OCI-LY3 (cell line): ENCODE results near the gene GALNT18.

ENCODE experiments used
- H2AFZ ChIP-seq: fragments of 200-600, 300-600 bp; shearing (Covaris generic); 2 replicates; pipeline ENCODE4 v1.6.0; 2014; ENCODE audit warnings: antibody characterized with exemption, low read depth, low read length
- H3K27ac ChIP-seq: fragments of 200-600, 300-600 bp; sonication (generic); 2 replicates; pipeline ENCODE4 v1.5.1; 2014; ENCODE audit warnings: mild to moderate bottlenecking, low read length, moderate library complexity, mixed read lengths
- H3K27me3 ChIP-seq: fragments of 200-600, 300-600 bp; sonication (generic); 2 replicates; pipeline ENCODE4 v1.6.1; 2014; ENCODE audit warnings: low read depth, low read length, mixed read lengths
- H3K36me3 ChIP-seq: fragments of 200-600, 300-600 bp; sonication (generic); replicated peaks from 2 replicates; pipeline ENCODE3; 2014; ENCODE audit warnings: low read depth, low read length, mixed read lengths
- H3K4me1 ChIP-seq: fragments of 300-600, 200-600 bp; sonication (generic); 2 replicates; pipeline ENCODE4 v1.6.1; 2014; ENCODE audit warnings: low read length, mixed read lengths
- H3K4me2 ChIP-seq: fragments of 200-600, 300-600 bp; sonication (generic); 2 replicates; pipeline ENCODE4 v1.6.1; 2014; ENCODE audit warnings: low read length, mixed read lengths
- H3K4me3 ChIP-seq: fragments of 300-600, 200-600 bp; sonication (generic); 2 replicates; pipeline ENCODE4 v1.5.1; 2014; ENCODE audit warnings: antibody characterized with exemption, mild to moderate bottlenecking, low read length, moderate library complexity
- H3K79me2 ChIP-seq: fragments of 300-600, 200-600 bp; shearing (Covaris generic); 2 replicates; pipeline ENCODE4 v1.6.1; 2014; ENCODE audit warnings: mild to moderate bottlenecking, low read length, mixed read lengths
- H3K9ac ChIP-seq: fragments of 300-600, 200-600 bp; shearing (Covaris generic); 2 replicates; pipeline ENCODE4 v1.6.0; 2014; ENCODE audit warnings: mild to moderate bottlenecking, low read length, moderate library complexity
- H3K9me3 ChIP-seq: fragments of 200-600, 300-600 bp; shearing (Covaris generic); 2 replicates; pipeline ENCODE4 v1.6.1; 2014; ENCODE audit warnings: low read length, mixed read lengths; ENCODE audit not compliant: insufficient read depth
- H4K20me1 ChIP-seq: fragments of 200-600, 300-600 bp; sonication (generic); 2 replicates; pipeline ENCODE4 v1.6.1; 2016; ENCODE audit warnings: low read length, mixed read lengths; ENCODE audit not compliant: insufficient read depth
- CTCF ChIP-seq: fragments of 200-600, 300-600 bp; sonication (generic); IDR thresholded peaks from 2 replicates; pipeline ENCODE4 v1.5.1; 2014; ENCODE audit warnings: antibody characterized with exemption, low read length, low read depth
- EZH2phosphoT487 ChIP-seq: fragments of 200-600 bp; shearing (Covaris generic); IDR thresholded peaks from 2 replicates; pipeline ENCODE4 v1.6.1; 2018; ENCODE audit warnings: antibody characterized with exemption, mixed run types, low read depth

GALNT18 gene

GRCh38 chr11:11476499-11476898, 145.3 kb downstream of the GALNT18 start:
- H3K27ac ChIP-seq = no peak overlapping the region
- no peaks in the 10 kb centered on the region for H4K20me1 ChIP-seq
- H3K36me3 ChIP-seq = no peaks in the 10 kb centered on the region
- H3K9me3 ChIP-seq = no peaks in the 10 kb centered on the region
- no peak overlapping the region for H2AFZ ChIP-seq
- H3K4me2 ChIP-seq = no peak overlapping the region
- H3K79me2 ChIP-seq = no peaks in the 10 kb centered on the region
- TF ChIP-seq EZH2phosphoT487 (no peak), CTCF (no peak)
- H3K9ac ChIP-seq = no peak overlapping the region
- peaks cover 7% of the 10 kb centered on the region; the same call in 1 of the 2 replicates for H3K4me1 ChIP-seq
- H3K4me3 ChIP-seq = no peak overlapping the region
- H3K27me3 ChIP-seq = peaks cover 27% of the 10 kb centered on the region

DNA sequence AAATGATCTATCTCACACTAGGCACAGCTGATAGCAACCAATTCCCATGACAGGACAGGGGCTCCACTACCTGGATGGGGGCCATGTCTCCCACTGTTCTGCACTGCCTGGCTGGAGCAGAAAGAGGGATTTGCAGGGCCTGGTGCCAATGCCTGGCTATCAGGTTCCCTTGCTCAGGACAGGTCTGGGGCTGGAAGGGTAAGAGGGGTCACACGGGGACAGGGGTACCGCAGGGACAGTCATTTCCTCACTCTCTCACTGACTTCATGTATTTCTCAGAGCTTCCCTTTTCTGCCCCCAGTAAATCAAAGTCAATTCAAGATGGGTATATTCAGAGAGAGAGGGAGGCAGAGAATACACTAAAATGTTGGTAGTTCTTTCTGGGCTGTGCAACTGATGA, 149.7 kb downstream of the GALNT18 start:
- no peaks in the 10 kb centered on the region for H4K20me1 ChIP-seq
- no peaks in the 10 kb centered on the region for H3K36me3 ChIP-seq
- H2AFZ ChIP-seq = no peak overlapping the region
- no peak overlapping the region for H3K9ac ChIP-seq
- no peak for TF ChIP-seq EZH2phosphoT487
- no peak for TF ChIP-seq CTCF
- peaks cover 7% of the 10 kb centered on the region; the same call in 1 of the 2 replicates for H3K4me1 ChIP-seq
- no peak overlapping the region for H3K27ac ChIP-seq
- H3K9me3 ChIP-seq = no peaks in the 10 kb centered on the region
- H3K4me2 ChIP-seq = 0 out of 2 replicates have a peak overlapping the region, but pooled peaks have one; percentile 9
- H3K4me3 ChIP-seq = no peak overlapping the region
- H3K79me2 ChIP-seq = no peaks in the 10 kb centered on the region
- peaks cover 20% of the 10 kb centered on the region for H3K27me3 ChIP-seq

DNA sequence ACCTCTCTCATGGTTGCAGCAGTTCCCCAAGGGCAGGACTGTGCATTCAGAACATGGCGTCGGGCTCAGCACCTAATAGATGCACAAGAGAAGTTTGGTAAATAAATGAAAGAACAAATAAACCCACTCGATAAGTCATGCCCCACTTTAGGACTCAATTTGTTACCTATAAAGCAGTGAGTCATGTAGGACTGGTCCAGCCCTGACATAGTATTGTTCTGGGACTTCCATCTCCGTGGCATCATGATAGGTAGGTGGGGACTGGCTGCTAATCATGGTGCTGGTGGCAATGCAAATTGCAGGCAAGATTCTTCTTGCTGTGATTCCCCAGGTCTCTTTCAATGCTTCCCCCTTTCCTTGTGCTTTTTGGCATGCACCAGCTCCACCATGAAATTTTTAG, 150.6 kb downstream of the GALNT18 start:
- H2AFZ ChIP-seq = no peak overlapping the region
- H3K4me2 ChIP-seq = no peak overlapping the region
- H3K4me3 ChIP-seq = no peak overlapping the region
- peaks cover 7% of the 10 kb centered on the region; the same call in 1 of the 2 replicates for H3K4me1 ChIP-seq
- no peaks in the 10 kb centered on the region for H3K79me2 ChIP-seq
- no peaks in the 10 kb centered on the region for H3K9me3 ChIP-seq
- H3K9ac ChIP-seq = no peak overlapping the region
- H3K27me3 ChIP-seq = peaks cover 20% of the 10 kb centered on the region
- H4K20me1 ChIP-seq = no peaks in the 10 kb centered on the region
- H3K36me3 ChIP-seq = no peaks in the 10 kb centered on the region
- H3K27ac ChIP-seq = no peak overlapping the region
- TF ChIP-seq CTCF (no peak), EZH2phosphoT487 (no peak)

DNA sequence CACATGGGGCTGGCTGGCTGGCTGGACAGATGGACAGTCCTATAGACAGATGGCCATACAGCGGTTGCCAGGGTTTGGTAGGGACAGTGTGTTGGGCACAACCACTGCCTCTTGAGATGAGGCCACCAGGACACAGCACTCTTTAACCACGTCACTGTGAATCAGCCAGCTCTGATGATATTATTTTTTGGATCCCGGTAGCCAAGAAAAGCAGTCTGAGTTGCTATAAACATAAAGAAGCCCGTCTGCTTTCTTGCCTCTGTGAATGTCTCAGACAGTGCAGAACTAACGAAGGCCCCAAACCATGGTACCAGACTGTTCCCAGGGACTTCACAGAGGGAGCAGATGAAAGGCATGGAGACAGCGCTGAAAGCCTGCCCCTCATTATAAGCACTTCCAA, 152.9 kb downstream of the GALNT18 start:
- TF ChIP-seq CTCF = no peak
- TF ChIP-seq EZH2phosphoT487 = no peak
- H2AFZ ChIP-seq = no peak overlapping the region
- H3K79me2 ChIP-seq = no peaks in the 10 kb centered on the region
- no peaks in the 10 kb centered on the region for H3K36me3 ChIP-seq
- H4K20me1 ChIP-seq = no peaks in the 10 kb centered on the region
- H3K4me3 ChIP-seq = no peak overlapping the region
- peaks cover 12% of the 10 kb centered on the region for H3K27me3 ChIP-seq
- no peak overlapping the region for H3K27ac ChIP-seq
- H3K4me2 ChIP-seq = no peak overlapping the region
- peaks cover 7% of the 10 kb centered on the region; the same call in 1 of the 2 replicates for H3K4me1 ChIP-seq
- H3K9me3 ChIP-seq = no peaks in the 10 kb centered on the region
- H3K9ac ChIP-seq = no peak overlapping the region
